Putamen (tissue), 1 donor: ENCODE results near the gene PGPEP1.
"Not testable (repeated sequence)": the region's sequence is repeated elsewhere in the genome, so short reads cannot be mapped to it uniquely, and the experiment has no call there.

Experiments used
- DNase-seq: peaks from one replicate; pipeline ENCODE4 v3.0.0-alpha.2; 2016; ENCODE audit warnings: low spot score

The PGPEP1 gene

DNA sequence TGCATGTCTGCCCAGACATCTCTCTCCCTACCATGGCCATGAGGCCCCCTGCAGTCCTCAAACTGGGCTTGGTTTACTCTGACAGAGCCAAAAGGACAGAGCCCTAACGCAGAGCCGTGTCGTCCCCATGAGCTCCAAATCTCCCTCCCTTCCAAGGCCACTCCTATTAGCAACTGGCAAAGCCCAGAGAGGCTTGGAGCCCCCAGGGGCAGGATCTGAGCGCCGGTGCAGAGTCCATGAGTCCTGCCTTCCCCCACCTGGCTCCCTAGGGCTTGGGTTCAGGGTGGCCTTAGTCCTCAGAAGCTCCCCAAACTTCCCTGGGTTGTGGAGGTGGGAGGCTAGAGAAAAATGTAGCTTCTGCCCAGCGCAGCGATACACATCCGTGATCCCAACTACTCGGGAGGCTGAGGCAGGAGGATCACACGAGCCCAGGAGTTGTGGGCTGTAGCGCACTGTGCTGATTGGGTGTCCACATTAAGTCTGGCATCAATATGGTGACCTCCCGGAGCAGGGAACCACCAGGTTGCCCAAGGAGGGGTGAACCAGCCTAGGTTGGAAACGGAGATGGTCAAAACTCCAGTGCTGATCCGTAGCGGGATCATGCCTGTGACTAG lies 7.4 kb upstream of the PGPEP1 start:
- no peak for DNase-seq

DNA sequence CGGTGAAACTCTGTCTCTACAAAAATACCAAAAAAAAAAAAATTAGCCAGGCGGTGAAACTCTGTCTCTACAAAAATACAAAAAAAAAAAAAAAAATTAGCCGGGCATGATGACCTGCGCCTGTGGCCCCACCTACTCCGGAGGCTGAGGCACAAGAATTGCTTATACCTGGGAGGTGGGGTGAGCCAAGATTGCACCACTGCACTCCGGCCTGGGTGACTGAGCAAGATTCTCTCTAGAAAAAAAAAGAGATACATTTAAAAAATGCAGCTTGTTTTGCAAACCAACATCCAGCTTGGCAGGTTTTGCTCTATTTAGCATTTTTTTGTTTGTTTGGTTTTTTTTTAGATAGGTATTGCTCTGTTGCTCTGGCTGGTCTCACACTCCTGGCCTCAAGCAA lies 6.7 kb upstream of the PGPEP1 start:
- no peak for DNase-seq

DNA sequence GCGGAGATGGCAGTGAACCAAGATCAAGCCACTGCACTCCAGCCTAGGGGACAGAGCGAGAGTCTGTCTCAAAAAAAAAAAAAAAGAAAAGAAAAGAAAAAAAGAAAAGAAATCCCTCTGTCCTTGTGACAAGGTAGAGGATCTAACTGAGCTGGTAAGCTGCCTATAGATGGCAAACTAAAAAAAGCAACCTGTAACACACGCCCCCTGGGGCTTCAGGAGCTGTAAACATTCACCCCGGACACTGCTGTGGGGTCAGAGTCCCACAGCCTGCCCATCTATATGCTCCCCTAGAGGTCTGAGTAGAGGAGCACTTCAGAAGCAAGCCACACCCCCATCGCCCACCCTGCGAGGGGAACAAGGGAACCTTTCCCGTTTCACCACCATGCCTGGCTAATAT lies 4.3 kb upstream of the PGPEP1 start:
- DNase-seq = no peak

DNA sequence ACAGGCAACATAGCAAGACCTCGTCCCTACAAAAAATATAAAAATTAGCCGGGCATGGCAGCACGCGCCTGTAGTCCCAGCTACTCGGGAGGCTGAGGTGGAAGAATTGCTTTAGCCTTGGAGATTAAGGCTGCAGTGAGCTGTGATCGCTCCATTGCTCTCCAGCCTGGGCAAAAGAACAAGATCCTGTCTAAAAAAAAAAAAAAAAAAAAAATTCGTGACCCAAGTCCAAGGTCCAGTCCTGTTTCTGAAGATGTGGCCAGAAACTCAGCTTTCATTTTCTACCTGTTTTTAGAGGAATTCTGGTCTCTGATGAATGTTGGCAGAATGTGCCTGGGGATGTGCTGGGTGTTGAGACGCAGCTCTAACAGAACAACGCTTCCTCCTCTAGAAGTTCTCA lies 1.9 kb upstream of the PGPEP1 start:
- no peak for DNase-seq

DNA sequence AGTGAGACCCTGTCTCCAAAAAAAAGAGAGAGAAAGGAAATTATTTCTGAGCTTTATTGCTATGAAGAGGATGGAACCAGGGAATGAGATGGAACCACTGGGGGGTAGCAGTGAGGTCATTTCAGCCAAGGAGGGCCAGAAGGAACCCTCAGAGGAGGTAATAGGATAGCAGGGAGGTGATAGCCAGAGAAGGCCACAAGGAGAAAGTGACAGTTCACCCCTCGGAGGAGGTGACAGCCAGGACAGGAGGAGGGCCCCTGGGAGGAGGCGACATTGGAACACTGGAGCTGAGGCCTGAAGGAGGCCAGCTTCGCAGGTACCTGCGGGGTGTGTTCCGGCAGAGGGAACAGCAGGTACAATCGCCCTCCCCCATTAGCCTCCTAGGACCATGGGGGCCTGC lies 675 bp upstream of the PGPEP1 start:
- no peak for DNase-seq

DNA sequence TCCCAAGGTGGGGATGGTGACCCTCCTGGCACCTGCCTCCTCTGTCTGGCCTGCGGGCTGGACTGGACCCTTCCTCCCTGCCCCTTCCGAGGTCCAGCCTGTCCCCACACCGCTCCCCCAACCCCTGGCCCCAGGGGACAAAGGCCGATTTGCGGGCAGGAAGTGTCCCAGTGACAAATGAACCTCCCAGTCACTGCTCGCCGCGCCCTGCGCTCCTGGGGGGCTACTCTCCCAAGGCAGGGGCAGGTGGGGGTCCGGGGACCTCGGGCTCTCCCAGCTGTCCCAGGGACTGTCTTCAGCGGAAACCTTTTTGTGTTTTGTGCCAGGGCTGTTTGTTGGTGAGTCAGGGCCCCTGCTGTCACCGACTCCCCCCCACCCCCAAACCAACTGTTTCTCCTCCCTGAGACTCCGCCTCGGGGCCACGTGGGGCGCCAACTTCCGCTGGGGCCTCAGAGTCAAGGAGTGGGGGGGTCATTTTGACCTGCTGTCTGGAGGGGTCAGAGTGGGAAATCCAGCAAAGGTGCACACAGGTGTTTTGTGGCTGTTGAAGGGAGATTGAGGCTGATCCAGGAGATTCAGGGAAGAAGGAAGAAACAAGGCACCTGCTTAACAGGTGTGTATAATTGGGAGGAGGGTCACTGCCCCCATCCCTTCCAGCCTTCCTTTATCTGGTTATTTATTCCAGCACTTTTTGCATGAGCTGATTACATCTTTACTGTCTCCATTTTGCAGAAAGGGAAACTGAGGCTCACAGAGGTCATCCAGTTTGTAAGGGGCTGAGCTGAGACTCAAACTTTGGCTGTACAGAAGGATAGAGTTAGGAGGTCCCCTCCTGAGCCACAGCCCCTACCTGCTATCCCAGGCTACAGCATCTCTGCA lies 831 bp downstream of the PGPEP1 start:
- no peak for DNase-seq

DNA sequence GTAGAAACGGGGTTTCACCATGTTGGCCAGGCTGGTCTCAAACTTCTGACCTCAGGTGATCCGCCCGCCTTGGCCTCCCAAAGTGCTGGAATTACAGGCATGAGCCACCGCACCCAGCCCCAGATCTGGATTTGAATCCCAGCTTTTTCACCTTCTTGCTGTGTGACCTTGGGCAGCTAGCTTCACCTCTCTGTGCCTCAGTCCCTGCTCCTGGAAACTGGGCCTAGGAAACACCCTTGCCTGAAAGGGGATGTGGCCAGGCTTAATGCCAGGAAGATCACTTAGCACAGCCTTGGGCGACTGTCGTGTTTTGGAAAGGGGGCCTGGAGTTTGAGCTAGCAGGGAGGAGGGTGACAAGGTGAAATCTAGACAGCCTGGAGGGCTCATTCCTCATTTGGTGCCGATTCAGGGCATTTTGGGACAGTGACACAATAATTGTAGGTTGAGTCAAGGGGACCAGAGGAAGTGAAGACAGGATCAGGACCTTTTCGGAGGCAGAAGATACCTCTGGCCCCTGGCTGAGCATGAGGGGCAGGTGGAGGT lies 1.8 kb downstream of the PGPEP1 start:
- no peak for DNase-seq

DNA sequence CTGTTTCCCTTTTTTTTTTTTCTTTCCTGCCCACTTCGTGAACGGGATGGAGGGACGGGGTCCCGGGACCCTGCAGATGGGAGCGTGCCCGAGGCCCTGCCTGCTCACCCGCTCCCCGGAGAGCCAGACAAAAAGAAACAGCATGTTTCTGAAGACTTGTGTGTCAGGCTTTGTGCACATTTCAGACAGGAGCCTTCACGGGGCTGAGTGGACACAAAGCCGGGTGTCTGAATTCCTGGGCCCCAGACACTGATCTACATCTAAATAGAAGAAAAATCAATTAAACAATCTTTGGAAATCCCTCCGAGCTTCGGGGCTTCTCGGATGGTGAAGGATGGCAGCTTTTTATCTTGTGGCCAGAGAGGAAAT lies 4.2 kb downstream of the PGPEP1 start:
- DNase-seq = no peak

DNA sequence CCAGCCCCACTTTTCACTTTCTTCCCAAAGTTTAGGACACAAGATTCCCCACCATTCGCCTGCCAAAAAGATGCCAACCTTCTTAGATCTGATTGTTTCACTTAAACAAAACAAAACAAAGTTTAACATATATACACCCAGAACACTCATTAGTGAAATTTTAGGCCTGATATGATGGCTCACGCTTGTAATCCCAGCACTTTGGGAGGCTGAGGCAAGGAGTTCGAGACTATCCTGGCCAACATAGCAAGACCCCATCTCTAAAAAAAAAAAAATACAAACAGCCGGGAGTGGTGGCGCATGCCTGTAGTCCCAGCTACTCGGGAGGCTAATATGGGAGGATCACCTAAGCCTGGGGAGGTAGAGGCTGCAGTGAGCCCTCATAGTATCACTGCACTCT lies 4.9 kb downstream of the PGPEP1 start:
- no peak for DNase-seq

DNA sequence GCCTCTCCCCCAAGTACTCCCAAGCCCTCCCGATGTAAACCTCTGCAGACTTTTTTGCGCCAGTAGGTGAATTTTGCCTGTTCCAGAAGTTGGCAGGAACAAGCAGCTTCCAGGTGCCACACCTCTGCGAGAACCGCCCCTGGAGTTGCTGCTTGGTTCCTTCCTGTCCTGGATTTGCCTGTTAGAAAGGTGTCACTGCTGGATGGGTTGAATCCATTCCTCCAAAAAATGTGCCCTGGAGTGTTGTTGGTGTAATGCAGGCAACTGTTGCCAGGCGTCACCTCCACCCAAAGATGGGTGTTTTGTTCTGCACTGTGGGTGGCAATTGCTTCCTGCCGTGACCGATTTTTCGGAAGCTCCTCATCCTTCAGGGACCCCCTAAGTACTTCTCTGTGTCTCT lies 5.7 kb downstream of the PGPEP1 start:
- DNase-seq = peak; percentile 67

DNA sequence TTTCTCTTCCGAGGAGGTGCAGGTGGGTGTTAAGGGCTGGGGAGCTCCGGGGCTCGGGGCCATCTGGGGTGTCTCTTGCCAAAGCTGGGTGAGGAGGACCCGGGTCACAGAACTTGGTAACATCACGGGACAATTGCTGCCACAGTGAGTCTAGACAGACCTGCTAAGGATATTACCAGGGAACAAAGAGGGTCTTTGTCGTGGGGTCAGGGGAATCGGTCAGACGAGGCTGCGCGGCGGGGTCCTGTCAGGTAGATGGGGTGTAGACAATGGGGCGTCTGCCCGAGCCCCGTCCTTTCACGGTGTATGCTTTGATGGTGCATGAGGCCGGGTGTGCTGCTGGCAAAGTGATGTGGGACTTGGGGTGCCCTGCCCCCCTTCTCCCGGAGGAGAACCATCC lies 7.8 kb downstream of the PGPEP1 start:
- no peak for DNase-seq

DNA sequence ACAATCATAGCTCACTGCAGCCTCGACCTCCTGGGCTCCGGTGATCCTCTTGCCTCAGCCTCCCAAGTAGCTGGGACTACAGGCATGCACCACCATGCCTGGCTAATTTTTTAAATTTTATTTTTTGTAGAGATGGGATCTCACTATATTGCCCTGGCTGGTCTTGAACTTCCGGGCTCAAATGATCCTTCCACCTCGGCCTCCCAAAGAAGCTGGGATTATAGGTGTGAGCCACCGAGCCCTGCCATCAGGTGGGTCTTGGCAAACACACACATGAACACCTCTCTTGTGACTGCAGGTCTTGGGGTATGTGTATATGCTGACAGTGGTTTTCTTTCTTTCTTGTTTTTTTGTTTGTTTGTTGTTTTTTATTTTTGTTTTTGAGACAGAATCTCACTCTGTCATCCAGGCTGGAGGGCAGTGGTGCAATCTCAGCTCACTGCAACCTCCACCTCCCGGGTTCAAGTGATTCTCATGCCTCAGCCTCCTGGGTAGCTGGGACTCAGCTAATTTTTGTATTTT lies 8.5 kb downstream of the PGPEP1 start:
- DNase-seq = not testable (repeated sequence)

DNA sequence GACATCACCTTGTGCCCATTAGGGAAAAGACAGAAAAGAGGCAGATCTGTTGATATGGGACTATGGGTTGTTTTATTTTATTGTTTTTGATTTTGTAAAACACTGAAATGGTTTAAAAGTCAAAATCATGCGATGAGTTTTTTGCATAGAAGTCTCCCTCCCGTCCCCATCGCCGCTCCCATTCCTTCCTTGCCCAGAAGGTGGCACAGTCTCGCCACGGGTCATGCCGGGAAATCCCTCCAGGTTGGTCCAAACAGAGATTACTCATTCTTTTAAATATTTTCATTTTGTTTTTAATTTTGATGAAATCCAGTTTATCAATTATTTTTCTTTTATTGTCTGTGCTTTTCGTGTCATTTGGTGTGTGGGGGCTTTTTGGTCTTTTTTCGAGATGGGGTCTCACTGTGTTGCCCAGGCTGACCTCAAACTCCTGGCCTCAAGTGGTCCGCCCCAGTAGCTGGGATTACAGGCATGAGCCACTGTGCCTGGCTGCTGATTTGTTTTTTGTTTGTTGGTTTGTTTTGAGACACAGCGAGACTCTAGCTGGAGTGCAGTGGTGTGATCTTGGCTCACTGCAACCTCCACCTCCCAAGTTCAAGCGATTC lies 9.2 kb downstream of the PGPEP1 start:
- no peak for DNase-seq

DNA sequence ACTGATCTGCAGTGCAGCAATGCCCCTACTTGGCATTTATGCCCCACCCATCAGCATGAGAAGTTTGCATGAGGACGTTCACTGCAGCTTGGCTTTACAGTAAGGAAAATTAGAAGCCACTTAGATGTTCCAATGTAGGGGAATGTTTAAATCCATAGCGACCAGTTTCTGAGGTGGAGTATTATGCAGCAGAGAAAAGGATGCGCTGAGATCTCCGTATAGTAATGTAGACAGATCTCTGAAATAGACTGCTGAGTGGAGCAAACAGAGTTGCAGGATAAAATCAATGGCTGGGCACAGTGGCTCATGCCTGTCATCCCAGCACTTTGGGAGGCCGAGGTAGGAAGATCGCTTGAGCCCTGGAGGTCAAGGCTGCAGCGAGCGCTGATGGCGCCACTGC lies 10.1 kb downstream of the PGPEP1 start:
- no peak for DNase-seq

DNA sequence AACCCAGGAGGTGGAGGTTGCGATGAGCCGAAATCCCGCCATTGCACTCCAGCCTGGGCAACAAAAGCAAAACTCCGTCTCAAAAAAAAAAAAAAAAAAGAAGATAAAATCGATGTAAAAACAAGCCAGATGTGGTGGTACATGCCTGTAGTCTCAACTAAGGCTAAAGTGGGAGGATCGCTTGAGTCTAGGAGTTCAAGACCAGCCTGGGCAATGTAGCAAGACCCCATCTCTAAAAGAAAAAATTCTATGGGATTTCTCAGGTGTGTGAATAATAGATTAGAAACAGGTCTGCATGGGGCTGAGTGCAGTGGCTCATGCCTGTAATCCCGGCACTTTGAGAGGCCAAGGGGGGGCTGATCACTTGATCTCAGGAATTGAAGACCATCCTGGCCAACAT lies 11.1 kb downstream of the PGPEP1 start:
- no peak for DNase-seq

DNA sequence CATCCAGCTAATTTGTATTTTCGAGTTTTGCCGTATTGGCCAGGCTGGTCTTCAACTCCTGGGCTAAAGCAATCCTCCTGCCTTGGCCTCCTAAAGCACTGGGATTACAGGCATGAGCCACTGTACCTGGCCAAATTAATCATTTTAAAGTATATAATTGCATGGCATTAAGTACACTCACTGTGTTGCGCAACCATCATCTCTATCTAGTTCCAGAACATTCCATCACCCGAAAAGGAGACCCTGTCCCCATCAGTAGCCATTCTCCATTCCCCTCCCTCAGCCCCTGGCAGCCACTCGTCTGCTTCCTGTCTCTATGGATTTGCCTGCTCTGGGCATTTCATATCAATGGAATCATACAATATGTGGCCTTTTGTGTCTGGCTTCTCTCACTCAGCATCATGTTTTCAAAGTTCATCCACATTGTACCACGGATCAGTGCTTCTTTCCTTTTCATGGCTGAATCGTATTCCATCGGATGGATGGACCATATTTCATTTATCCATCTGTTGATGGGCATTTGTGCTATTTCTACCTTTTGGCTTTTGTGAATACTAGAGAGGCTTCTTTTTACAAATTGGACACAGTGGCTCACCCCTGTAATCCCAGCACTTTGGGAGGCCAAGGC lies 13.1 kb downstream of the PGPEP1 start:
- DNase-seq = no peak

DNA sequence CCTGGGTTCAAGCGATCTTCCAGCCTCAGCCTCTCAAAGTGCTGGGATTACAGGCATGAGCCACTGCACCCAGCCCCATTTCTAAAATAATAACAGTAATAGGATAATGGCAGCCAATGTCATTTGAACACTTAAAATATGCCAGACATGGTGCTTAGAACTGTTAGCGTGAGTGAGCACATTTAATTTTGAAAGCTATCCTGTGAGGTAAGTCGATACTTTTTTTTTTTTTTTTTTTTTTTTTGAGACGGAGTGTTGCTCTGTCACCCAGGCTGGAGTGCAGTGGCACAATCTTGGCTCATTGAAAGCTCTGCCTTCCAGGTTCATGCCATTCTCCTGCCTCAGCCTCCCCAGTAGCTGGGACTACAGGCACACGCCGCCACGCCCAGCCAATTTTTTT lies 14.3 kb downstream of the PGPEP1 start:
- not testable (repeated sequence) for DNase-seq

DNA sequence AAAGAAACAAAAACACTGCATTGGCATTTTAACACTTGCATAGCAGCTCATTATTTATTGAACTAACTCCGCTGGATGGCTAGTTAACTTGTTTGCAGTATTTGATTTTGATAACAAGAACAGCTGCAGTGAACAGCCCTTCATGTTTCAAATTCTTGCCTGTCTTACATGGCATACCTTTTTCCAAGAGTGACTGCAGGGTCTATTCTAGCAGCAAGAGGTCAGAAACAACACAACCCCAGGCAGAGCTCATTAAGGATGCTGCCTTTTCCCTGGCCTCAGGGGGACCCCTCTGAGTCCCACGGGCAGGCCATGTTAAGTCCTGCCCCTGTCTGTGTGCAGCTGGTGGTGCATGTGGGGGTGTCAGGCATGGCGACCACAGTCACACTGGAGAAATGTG lies 16.6 kb downstream of the PGPEP1 start:
- DNase-seq = no peak

DNA sequence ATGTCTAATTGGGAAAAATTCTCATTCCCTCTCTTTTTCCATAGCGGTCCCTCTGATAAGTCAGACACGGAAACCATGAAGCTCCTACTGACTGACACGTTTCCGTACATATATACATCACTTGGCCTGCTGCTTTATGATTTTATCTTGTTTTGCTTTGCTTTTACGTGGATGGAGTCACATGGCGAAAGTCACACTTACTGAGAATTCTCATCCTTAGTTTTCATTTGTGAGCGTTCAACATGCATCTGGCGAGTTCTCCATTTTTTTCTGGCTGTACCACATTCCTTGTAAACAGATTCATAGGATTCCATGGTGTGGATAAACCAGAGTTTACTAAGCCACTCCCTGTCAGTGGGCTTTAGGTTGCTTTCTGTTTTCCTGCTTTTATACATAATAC lies 21.2 kb downstream of the PGPEP1 start:
- no peak for DNase-seq

DNA sequence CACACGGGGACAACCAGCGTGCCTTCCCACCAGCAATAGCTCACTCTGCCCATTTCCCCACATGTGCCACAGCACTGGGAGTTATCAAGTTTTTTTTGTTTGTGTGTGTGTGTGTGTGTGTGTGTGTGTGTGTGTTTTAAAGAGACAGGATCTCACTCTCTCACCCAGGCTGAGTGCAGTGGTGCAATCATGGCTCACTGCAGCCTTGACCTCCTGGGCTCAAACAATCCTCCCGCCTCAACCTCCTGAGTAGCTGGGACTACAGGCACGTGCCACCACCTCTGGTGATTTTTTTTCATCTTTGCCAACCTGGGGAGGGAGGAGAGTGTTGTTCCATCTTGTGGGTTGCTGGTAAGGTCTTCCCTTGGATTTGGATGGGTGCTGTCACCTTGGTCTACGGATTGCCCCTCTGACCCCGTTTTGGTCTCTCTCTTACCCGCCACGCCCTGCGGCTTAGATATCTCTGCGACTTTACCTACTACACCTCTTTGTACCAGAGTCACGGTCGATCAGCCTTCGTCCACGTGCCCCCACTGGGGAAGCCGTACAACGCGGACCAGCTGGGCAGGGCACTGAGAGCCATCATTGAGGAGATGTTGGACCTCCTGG lies 22.6 kb downstream of the PGPEP1 start:
- DNase-seq = no peak

DNA sequence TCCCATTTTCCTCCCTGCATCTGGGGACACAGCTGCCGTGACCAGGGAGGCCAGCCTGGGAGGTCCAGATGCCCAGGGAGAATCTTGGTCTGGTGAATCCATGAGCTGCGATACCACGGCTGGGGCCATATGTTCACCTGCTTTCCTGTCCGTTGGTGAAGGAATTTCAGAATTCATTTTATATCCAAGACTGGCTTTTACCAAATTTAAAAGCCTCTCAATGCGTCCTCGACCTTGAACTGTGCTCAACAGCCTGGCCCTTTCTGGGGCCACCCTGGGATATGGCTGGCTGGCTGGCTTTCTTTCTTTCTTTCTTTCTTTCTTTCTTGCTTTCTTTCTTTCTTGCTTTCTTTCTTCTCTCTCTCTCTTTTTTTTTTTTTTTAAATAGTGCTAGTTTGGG lies 23.4 kb downstream of the PGPEP1 start:
- DNase-seq = no peak

DNA sequence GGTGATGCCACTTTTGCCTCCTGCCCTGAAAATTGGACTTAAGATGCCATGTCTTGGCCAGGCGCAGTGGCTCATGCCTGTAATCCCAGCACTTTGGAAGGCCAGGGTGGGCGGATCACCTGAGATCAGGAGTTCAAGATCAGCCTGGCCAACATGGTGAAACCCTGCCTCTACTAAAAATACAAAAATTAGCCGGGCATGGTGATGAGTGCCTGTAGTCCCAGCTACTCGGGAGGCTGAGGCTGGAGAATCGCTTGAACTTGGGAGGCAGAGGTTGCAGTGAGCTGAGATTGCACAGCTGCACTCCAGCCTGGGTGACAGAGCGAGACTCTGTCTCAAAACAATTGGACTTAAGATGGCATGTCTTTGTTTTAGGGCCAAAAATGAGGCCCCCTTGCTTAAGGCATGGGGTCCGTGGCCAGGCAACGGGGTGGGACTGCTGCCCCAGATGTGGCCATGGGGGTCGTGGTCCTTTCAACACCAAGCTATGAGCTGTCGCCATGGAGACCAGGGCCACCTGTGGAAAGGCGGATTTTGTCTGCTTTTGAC lies 24.0 kb downstream of the PGPEP1 start:
- not testable (repeated sequence) for DNase-seq
